HEK293 (cell line): ENCODE measurements around the gene CNPPD1.
A peak's percentile ranks its signal among the peaks of the same experiment; 100 is the strongest.

Source experiments
- CTCF ChIA-PET: fragments of 350-600 bp; formaldehyde crosslinking; extraction: SDS; loops from one replicate; lab custom pipeline; 2021; ENCODE audit warnings: antibody characterized with exemption; lab: Yijun Ruan, JAX
- POLR2A ChIA-PET: fragments of 300-600 bp; formaldehyde crosslinking; extraction: SDS; loops from one replicate; lab custom pipeline; 2020; ENCODE audit warnings: antibody characterized with exemption, inconsistent platforms; lab: Yijun Ruan, JAX
- H3K27ac ChIP-seq: fragments of 200-500 bp; sonication (Bioruptor generic); 2 replicates; pipeline ENCODE4 v1.5.1; 2014; ENCODE audit warnings: low read depth, low read length, control low read depth, inconsistent platforms; ENCODE audit errors: extremely low read depth
- H3K36me3 ChIP-seq, 2 experiments: fragments of 200-500 bp in 1 of 2; sonication (Bioruptor generic) in 1 of 2; 1 replicate in 1 of 2; 2 replicates in 1 of 2; pipeline ENCODE4 v1.5.1; 2014 to 2017; ENCODE audit warnings: inconsistent platforms in 2 of 2, low read length in 2 of 2; ENCODE audit not compliant: control insufficient read depth in 2 of 2, insufficient read depth in 1 of 2
- H3K4me1 ChIP-seq: fragments of 200-500 bp; sonication (Bioruptor generic); 2 replicates; pipeline ENCODE4 v1.5.1; 2014; ENCODE audit warnings: mild to moderate bottlenecking, low read length, inconsistent platforms; ENCODE audit not compliant: control insufficient read depth, insufficient read depth
- H3K4me3 ChIP-seq: 2 replicates; pipeline ENCODE4 v1.5.1; 2011; ENCODE audit warnings: low read depth, mild to moderate bottlenecking, control low read depth, low read length, moderate library complexity
- H3K9me3 ChIP-seq: fragments of 200-500 bp; sonication (Bioruptor generic); 2 replicates; pipeline ENCODE4 v1.5.1; 2014; ENCODE audit warnings: low read depth, low read length, inconsistent platforms; ENCODE audit not compliant: control insufficient read depth, insufficient read depth
- GLI2 ChIP-seq: fragments of 450-650 bp; formaldehyde crosslinking; IDR thresholded peaks from 2 replicates; pipeline ENCODE4; 2017; ENCODE audit warnings: missing biosample characterization, missing genetic modification characterization, low read depth, borderline replicate concordance
- KLF10 ChIP-seq: fragments of 450-650 bp; IDR thresholded peaks from 2 replicates; pipeline ENCODE4 v1.5.1; 2018; ENCODE audit warnings: missing biosample characterization, mild to moderate bottlenecking, missing genetic modification characterization
- SP3 ChIP-seq: fragments of 450-650 bp; formaldehyde crosslinking; IDR thresholded peaks from 2 replicates; pipeline ENCODE4 v1.5.1; 2016; ENCODE audit warnings: missing biosample characterization, missing genetic modification characterization
- ZBTB1 ChIP-seq: fragments of 450-650 bp; formaldehyde crosslinking; IDR thresholded peaks from 2 replicates; pipeline ENCODE4 v1.5.1; 2016; ENCODE audit warnings: missing biosample characterization, missing genetic modification characterization
- ZBTB17 ChIP-seq: fragments of 450-650 bp; formaldehyde crosslinking; IDR thresholded peaks from 2 replicates; pipeline ENCODE4 v1.5.1; 2016; ENCODE audit warnings: missing biosample characterization, missing genetic modification characterization
- ZBTB21 ChIP-seq: fragments of 450-650 bp; formaldehyde crosslinking; IDR thresholded peaks from 2 replicates; pipeline ENCODE4 v1.5.1; 2017; ENCODE audit warnings: missing biosample characterization, missing genetic modification characterization
- ZFP3 ChIP-seq: fragments of 450-650 bp; formaldehyde crosslinking; IDR thresholded peaks from 2 replicates; pipeline ENCODE4 v1.5.1; 2016; ENCODE audit warnings: low read depth, missing biosample characterization, missing genetic modification characterization
- ZIC2 ChIP-seq: fragments of 450-650 bp; formaldehyde crosslinking; IDR thresholded peaks from 2 replicates; pipeline ENCODE4 v1.5.1; 2016; ENCODE audit warnings: missing biosample characterization, missing genetic modification characterization
- ZNF211 ChIP-seq: fragments of 450-650 bp; formaldehyde crosslinking; IDR thresholded peaks from 2 replicates; pipeline ENCODE4 v1.5.1; 2016; ENCODE audit warnings: low read depth, missing biosample characterization, missing genetic modification characterization
- ZNF274 ChIP-seq, 2 experiments: fragments of 200-500 bp in 1 of 2; fragments of 450-650 bp in 1 of 2; sonication (Bioruptor generic) in 1 of 2; formaldehyde crosslinking in 1 of 2; IDR thresholded peaks; 2 replicates each; pipeline versions ENCODE4 v1.5.1 to v1.6.1; 2014 to 2016; ENCODE audit warnings: borderline replicate concordance in 1 of 2, inconsistent platforms in 1 of 2, low read length in 1 of 2, missing biosample characterization in 1 of 2, missing genetic modification characterization in 1 of 2
- ZNF302 ChIP-seq: fragments of 450-650 bp; formaldehyde crosslinking; IDR thresholded peaks from 2 replicates; pipeline ENCODE4 v1.5.1; 2016; ENCODE audit warnings: missing biosample characterization, missing genetic modification characterization, low read depth
- ZNF394 ChIP-seq: fragments of 450-650 bp; formaldehyde crosslinking; IDR thresholded peaks from 2 replicates; pipeline ENCODE4 v1.5.1; 2016; ENCODE audit warnings: missing biosample characterization, missing genetic modification characterization, mild to moderate bottlenecking, moderate library complexity, borderline replicate concordance
- ZNF423 ChIP-seq: fragments of 450-650 bp; formaldehyde crosslinking; IDR thresholded peaks from 2 replicates; pipeline ENCODE4 v1.5.1; 2016; ENCODE audit warnings: missing biosample characterization, missing genetic modification characterization
- ZNF433 ChIP-seq: fragments of 450-650 bp; formaldehyde crosslinking; IDR thresholded peaks from 2 replicates; pipeline ENCODE4 v1.5.1; 2016; ENCODE audit warnings: missing biosample characterization, missing genetic modification characterization, low read depth
- ZNF510 ChIP-seq: fragments of 450-650 bp; formaldehyde crosslinking; IDR thresholded peaks from 2 replicates; pipeline ENCODE4 v1.5.1; 2018; ENCODE audit warnings: mild to moderate bottlenecking, missing genetic modification characterization, missing biosample characterization; ENCODE audit not compliant: insufficient replicate concordance
- ZNF571 ChIP-seq: fragments of 450-650 bp; formaldehyde crosslinking; IDR thresholded peaks from 2 replicates; pipeline ENCODE4 v1.5.0; 2017; ENCODE audit warnings: missing biosample characterization, missing genetic modification characterization
- ZNF585B ChIP-seq: fragments of 450-650 bp; formaldehyde crosslinking; IDR thresholded peaks from 2 replicates; pipeline ENCODE4 v1.5.1; 2016; ENCODE audit warnings: missing biosample characterization, missing genetic modification characterization
- ZNF600 ChIP-seq: fragments of 450-650 bp; formaldehyde crosslinking; IDR thresholded peaks from 2 replicates; pipeline ENCODE4 v1.5.1; 2016; ENCODE audit warnings: missing biosample characterization, missing genetic modification characterization
- ZSCAN23 ChIP-seq: fragments of 450-650 bp; formaldehyde crosslinking; IDR thresholded peaks from 2 replicates; pipeline ENCODE4 v1.5.1; 2016; ENCODE audit warnings: missing biosample characterization, missing genetic modification characterization
- ZXDB ChIP-seq: fragments of 450-650 bp; formaldehyde crosslinking; IDR thresholded peaks from 2 replicates; pipeline ENCODE4 v1.5.1; 2016; ENCODE audit warnings: missing biosample characterization, missing genetic modification characterization
- TF ChIP-seq, protein P1 (sequence below): fragments of 450-650 bp; formaldehyde crosslinking; IDR thresholded peaks from 2 replicates; pipeline ENCODE4 v1.5.1; 2016; ENCODE audit warnings: missing biosample characterization, missing genetic modification characterization
- TF ChIP-seq, protein P2 (sequence below): fragments of 450-650 bp; formaldehyde crosslinking; IDR thresholded peaks from 2 replicates; pipeline ENCODE4 v1.5.1; 2016; ENCODE audit warnings: missing biosample characterization, missing genetic modification characterization
- TF ChIP-seq, protein P3 (sequence below): fragments of 450-650 bp; formaldehyde crosslinking; IDR thresholded peaks from 2 replicates; pipeline ENCODE4 v1.5.1; 2016; ENCODE audit warnings: missing biosample characterization, missing genetic modification characterization

Gene CNPPD1

DNA sequence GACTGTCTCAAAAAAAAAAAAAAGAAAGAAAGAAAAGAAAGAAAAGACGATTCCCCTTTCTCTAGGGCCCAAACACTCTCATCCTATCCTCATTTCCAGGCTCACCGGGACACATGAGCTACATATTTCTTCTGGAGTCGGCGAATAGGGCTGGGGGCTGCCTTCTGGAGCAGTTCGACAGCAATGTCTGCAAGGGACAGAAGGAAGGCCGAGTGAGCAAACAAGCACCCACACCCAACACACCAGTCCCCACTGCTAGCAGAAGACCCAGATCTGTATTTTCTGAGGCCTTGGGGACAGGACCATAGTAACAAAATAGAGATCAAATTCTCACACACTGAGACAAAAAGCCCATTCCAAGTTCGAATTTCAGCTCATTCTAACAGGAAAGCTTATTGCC lies 1.2 kb downstream of the CNPPD1 start:
- no peak overlapping the region for H3K4me3 ChIP-seq
- H3K4me1 ChIP-seq, result peaks cover 6% of the 10 kb centered on the region; the same call in 1 of the 2 replicates
- CTCF ChIA-PET, result interaction anchor here (0.5 to 8.4 kb wide), 15 partner anchors 8 to 366 kb away, joined by 3 to 101 read pairs (median 3); partner anchors contain the start of genes DNAJB2 and NHEJ1
- TF ChIP-seq ZBTB17 (tag by site-specific recombination) (peak; percentile 59; the same call in 1 of the 2 replicates), ZBTB21 (no peak), ZSCAN23 (tag by site-specific recombination) (no peak)
- TF ChIP-seq, protein P1, sequence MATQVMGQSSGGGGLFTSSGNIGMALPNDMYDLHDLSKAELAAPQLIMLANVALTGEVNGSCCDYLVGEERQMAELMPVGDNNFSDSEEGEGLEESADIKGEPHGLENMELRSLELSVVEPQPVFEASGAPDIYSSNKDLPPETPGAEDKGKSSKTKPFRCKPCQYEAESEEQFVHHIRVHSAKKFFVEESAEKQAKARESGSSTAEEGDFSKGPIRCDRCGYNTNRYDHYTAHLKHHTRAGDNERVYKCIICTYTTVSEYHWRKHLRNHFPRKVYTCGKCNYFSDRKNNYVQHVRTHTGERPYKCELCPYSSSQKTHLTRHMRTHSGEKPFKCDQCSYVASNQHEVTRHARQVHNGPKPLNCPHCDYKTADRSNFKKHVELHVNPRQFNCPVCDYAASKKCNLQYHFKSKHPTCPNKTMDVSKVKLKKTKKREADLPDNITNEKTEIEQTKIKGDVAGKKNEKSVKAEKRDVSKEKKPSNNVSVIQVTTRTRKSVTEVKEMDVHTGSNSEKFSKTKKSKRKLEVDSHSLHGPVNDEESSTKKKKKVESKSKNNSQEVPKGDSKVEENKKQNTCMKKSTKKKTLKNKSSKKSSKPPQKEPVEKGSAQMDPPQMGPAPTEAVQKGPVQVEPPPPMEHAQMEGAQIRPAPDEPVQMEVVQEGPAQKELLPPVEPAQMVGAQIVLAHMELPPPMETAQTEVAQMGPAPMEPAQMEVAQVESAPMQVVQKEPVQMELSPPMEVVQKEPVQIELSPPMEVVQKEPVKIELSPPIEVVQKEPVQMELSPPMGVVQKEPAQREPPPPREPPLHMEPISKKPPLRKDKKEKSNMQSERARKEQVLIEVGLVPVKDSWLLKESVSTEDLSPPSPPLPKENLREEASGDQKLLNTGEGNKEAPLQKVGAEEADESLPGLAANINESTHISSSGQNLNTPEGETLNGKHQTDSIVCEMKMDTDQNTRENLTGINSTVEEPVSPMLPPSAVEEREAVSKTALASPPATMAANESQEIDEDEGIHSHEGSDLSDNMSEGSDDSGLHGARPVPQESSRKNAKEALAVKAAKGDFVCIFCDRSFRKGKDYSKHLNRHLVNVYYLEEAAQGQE (tag by site-specific recombination), result no peak
- no peaks in the 10 kb centered on the region for H3K9me3 ChIP-seq
- peak overlapping the region; percentile 79; the same call in 1 of the 2 replicates for H3K27ac ChIP-seq
- peaks cover 4 to 48% of the 10 kb centered on the region in 2 experiments; a peak in 2 of 3 replicates for H3K36me3 ChIP-seq
- POLR2A ChIA-PET, result interaction anchor here (2.7 kb wide), 1 partner anchor 31 kb away, joined by 27 read pairs; the partner anchor contains the start of gene ZFAND2B

DNA sequence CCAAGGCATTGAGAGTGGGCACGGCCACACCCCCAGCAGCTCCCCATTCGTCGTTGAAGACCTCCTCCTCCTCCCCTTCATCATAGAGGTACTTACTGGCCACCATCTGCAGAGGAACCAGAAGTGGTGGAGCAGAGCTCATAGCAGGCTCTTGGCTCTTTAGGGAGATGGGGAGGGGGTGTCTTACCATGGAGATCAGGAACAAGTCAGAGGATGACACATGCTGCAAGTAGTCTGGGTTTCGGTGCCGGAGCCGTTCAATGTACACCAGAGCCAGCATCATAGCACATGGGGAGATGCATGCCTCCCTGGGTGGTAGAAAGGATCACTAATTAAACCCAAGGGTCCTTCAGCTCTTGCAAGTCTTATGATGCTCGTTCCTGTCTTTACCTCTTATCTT lies 1.9 kb downstream of the CNPPD1 start:
- no peak overlapping the region for H3K27ac ChIP-seq
- peaks cover 6% of the 10 kb centered on the region; the same call in 1 of the 2 replicates for H3K4me1 ChIP-seq
- ChIA-PET POLR2A (no interaction called here), CTCF (interaction anchor here (0.6 to 8.4 kb wide), 10 partner anchors 11 to 214 kb away, joined by 3 to 101 read pairs (median 3); partner anchors contain the start of genes ANKZF1 and ATG9A)
- no peaks in the 10 kb centered on the region for H3K9me3 ChIP-seq
- TF ChIP-seq ZBTB1 (tag by site-specific recombination) (no peak), ZNF585B (tag by site-specific recombination) (no peak), ZXDB (no peak), ZNF394 (tag by site-specific recombination) (no peak), ZNF211 (tag by site-specific recombination) (no peak), SP3 (tag by site-specific recombination) (no peak), ZNF433 (tag by site-specific recombination) (no peak), ZNF302 (no peak), ZNF571 (tag by site-specific recombination) (no peak)
- TF ChIP-seq, protein P2, sequence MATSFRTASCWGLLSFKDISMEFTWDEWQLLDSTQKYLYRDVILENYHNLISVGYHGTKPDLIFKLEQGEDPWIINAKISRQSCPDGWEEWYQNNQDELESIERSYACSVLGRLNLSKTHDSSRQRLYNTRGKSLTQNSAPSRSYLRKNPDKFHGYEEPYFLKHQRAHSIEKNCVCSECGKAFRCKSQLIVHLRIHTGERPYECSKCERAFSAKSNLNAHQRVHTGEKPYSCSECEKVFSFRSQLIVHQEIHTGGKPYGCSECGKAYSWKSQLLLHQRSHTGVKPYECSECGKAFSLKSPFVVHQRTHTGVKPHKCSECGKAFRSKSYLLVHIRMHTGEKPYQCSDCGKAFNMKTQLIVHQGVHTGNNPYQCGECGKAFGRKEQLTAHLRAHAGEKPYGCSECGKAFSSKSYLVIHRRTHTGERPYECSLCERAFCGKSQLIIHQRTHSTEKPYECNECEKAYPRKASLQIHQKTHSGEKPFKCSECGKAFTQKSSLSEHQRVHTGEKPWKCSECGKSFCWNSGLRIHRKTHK (tag by site-specific recombination), result no peak
- no peak overlapping the region for H3K4me3 ChIP-seq
- H3K36me3 ChIP-seq, result peaks cover 4 to 41% of the 10 kb centered on the region in 2 experiments; a peak in 2 of 3 replicates

DNA sequence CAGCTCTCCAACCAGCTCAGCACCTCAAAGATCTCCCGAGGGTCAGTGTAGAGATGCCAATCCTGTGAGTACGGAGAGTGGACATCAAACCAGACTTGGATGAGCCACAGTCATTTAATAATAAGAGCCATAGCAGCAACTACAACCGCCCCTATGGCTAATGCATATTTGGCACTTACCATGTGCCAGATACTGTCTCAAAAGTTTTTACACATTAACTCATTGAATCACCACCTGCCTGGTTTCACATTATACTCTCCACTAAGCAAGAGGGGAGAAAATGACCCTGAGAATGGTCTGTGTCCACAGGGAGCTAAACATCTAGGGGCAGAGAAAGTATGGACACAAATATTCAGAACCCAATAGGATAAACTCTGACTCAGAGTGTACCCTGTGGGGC lies 2.6 kb downstream of the CNPPD1 start:
- H3K4me1 ChIP-seq, result peaks cover 6% of the 10 kb centered on the region; the same call in 1 of the 2 replicates
- H3K4me3 ChIP-seq, result no peak overlapping the region
- CTCF ChIA-PET, result interaction anchor here (0.6 to 8.4 kb wide), 12 partner anchors 10 to 1073 kb away, joined by 3 to 101 read pairs (median 3); partner anchors contain the start of genes ANKZF1 and ATG9A
- POLR2A ChIA-PET, result no interaction called here
- H3K9me3 ChIP-seq, result no peaks in the 10 kb centered on the region
- peaks cover 4 to 36% of the 10 kb centered on the region in 2 experiments; a peak in 2 of 3 replicates for H3K36me3 ChIP-seq
- no peak overlapping the region for H3K27ac ChIP-seq
- TF ChIP-seq ZNF274 (IDR thresholded peaks at IDR 0.05; ENCODE audit: low read length) (no peak), ZNF274 (tag by site-specific recombination; IDR thresholded peaks at IDR 0.05; ENCODE audit: borderline replicate concordance) (no peak), ZNF510 (tag by site-specific recombination) (no peak), GLI2 (tag by site-specific recombination) (no peak), ZNF423 (tag by site-specific recombination) (no peak), ZNF433 (tag by site-specific recombination) (no peak), KLF10 (tag by site-specific recombination) (no peak), ZFP3 (tag by site-specific recombination) (no peak), ZIC2 (no peak), ZNF600 (no peak)
- TF ChIP-seq, protein P3, sequence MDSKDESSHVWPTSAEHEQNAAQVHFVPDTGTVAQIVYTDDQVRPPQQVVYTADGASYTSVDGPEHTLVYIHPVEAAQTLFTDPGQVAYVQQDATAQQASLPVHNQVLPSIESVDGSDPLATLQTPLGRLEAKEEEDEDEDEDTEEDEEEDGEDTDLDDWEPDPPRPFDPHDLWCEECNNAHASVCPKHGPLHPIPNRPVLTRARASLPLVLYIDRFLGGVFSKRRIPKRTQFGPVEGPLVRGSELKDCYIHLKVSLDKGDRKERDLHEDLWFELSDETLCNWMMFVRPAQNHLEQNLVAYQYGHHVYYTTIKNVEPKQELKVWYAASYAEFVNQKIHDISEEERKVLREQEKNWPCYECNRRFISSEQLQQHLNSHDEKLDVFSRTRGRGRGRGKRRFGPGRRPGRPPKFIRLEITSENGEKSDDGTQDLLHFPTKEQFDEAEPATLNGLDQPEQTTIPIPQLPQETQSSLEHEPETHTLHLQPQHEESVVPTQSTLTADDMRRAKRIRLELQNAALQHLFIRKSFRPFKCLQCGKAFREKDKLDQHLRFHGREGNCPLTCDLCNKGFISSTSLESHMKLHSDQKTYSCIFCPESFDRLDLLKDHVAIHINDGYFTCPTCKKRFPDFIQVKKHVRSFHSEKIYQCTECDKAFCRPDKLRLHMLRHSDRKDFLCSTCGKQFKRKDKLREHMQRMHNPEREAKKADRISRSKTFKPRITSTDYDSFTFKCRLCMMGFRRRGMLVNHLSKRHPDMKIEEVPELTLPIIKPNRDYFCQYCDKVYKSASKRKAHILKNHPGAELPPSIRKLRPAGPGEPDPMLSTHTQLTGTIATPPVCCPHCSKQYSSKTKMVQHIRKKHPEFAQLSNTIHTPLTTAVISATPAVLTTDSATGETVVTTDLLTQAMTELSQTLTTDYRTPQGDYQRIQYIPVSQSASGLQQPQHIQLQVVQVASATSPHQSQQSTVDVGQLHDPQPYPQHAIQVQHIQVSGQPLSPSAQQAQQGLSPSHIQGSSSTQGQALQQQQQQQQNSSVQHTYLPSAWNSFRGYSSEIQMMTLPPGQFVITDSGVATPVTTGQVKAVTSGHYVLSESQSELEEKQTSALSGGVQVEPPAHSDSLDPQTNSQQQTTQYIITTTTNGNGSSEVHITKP, result no peak
